IPS-NIHi7 (cell line): ENCODE results near the gene GAGE12J.
"Not testable (repeated sequence)": the region's sequence is repeated elsewhere in the genome, so short reads cannot be mapped to it uniquely, and the experiment has no call there.

ENCODE experiments used
- DNase-seq: peaks from one replicate; pipeline ENCODE4 v3.0.0; 2012; ENCODE audit warnings: mixed read lengths; ENCODE audit errors: extremely low spot score

Gene GAGE12J

DNA sequence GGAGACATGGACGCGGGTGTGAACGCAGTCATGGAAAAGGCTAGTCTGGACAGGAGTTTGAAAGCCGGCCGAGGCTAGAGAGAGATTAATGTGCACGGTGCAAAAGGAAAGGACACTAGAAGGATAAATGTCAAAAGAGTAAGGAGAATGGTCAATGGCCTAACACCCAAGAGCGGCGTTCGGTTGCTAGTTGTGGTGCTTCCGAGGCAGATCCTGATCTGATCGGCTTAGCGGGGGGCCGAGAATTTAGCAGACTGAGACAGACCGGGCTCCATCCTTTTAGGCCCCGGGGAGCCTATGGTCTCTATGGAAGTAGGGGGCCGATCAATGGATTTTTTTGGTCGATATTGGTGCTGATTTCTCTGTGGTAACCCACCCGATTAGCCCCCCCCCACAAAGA, 11.5 kb upstream of the GAGE12J start:
- DNase-seq: no peak

DNA sequence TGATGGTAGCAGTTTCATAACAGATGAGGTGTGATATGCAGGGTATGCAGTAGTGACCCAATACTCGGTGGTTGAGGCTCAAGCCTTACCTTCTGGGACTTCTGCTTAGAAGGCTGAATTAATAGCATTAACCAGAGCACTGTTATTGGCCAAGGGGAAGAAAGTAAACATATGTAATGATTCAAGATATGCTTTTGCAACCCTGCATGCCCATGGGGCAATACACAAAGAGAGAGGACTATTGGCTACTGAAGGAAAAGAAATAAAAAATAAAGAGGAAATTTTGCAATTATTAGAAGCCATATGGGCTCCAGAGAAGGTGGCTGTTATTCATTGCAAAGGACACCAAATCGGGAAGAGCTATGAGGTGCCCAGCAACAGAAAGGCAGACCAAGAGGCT, 9.7 kb upstream of the GAGE12J start:
- DNase-seq: no peak

DNA sequence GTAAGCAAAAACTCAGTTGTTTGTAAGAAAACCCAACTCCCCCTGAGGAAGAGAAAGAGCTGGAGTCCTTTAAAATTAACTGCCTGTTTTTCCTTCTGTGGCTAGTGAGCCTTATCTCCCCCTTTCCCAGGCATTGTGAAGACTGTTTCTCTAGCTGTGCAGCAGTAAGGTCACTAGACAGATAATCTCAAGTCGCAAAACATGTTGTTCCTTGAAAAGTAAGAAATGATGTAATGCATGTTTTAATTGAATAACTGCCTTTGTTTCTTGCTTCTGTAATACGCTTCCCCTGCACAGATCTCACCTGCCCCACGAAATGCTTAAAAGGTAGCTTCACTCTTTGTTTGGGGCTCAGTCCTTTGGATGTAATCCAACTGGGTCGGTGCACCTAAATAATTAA, 5.8 kb upstream of the GAGE12J start:
- no peak for DNase-seq

DNA sequence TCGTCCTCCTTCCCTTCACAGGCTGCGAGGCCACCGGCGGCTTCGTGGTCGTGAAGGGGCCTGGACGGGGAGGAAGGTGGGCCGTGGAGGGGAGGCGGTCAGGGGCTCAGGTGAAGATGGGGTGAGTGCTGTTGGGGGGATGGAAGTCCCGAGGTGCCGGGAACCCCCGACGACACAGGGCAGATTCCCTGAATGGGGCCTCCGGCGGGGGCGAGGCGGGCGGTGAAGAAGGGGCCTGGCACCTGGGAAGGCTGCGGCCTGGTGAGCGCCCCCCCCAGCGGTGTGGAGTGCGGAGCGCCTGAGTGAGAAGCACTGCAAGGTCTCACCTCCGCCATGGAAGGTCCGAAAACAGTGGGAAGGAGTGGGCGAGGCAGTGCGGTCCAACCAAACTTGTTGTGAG, 429 bp downstream of the GAGE12J start:
- DNase-seq: not testable (repeated sequence)

DNA sequence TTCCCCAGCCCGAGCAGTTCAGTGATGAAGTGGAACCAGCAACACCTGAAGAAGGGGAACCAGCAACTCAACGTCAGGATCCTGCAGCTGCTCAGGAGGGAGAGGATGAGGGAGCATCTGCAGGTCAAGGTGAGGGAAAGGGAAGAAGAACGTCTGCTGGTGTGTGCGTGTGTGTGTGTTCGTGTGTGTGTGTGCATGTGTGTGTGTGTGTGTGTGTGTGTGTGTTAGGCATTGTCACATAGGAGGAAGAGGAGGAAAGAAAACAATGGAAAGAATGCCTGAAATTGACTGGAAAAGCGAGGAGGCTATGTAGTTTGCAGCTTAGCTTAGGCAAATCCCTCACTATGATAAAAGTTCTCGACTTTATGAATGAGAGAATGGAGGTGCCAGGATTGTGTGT, 1.9 kb downstream of the GAGE12J start:
- not testable (repeated sequence) for DNase-seq

DNA sequence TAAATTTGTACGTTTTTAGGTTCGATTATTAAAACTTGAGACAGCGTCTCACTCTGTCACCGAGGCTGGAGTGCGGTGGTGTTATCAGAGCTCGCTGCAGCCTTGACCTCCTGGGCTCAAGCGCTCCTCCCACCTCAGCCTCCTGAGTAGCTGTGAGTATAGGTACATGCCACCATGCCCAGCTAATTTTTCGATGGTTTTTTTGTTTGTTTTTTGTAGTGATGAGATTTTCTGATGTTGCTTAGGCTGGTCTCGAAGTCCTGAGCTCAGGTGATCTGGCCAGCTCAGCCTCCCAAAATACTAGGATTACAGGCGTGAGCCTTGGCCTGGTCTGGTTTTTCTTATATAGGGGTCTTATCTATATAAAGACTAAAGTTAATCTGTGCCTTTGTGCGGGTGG, 8.6 kb downstream of the GAGE12J start:
- DNase-seq: not testable (repeated sequence)

DNA sequence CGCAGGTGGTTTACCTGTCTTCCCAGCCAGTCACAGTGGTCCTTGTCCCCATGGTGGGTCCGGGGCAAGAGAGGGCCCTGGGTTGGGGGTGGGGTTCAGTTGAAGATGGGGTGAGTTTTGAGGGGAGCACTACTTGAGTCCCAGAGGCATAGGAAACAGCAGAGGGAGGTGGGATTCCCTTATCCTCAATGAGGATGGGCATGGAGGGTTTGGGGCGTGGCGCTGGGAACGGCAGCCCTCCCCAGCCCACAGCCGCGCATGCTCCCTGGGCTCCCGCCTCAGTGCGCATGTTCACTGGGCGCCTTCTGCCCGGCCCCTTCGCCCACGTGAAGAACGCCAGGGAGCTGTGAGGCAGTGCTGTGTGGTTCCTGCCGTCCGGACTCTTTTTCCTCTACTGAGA, 9.4 kb downstream of the GAGE12J start, which contains the start of gene GAGE13:
GAGE13 (plus strand) TSS at position 301 of the 400 bp plus-strand sequence. CDS start 1,156 bp downstream, outside the sequence.
- not testable (repeated sequence) for DNase-seq

DNA sequence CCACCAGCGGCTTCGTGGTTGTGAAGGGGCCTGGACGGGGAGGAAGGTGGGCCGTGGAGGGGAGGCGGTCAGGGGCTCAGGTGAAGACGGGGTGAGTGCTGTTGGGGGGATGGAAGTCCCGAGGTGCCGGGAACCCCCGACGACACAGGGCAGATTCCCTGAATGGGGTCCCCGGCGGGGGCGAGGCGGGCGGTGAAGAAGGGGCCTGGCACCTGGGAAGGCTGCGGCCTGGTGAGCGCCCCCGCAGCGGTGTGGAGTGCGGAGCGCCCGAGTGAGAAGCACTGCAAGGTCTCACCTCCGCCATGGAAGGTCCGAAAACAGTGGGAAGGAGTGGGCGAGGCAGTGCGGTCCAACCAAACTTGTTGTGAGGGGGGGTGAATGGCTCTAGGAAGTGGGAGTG, 10.0 kb downstream of the GAGE12J start:
- DNase-seq: not testable (repeated sequence)

DNA sequence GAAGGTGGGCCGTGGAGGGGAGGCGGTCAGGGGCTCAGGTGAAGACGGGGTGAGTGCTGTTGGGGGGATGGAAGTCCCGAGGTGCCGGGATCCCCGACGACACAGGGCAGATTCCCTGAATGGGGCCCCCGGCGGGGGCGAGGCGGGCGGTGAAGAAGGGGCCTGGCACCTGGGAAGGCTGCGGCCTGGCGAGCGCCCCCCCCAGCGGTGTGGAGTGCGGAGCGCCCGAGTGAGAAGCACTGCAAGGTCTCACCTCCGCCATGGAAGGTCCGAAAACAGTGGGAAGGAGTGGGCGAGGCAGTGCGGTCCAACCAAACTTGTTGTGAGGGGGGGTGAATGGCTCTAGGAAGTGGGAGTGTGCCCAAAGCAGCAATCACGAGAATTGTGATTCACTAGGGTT, 19.6 kb downstream of the GAGE12J start:
- not testable (repeated sequence) for DNase-seq

DNA sequence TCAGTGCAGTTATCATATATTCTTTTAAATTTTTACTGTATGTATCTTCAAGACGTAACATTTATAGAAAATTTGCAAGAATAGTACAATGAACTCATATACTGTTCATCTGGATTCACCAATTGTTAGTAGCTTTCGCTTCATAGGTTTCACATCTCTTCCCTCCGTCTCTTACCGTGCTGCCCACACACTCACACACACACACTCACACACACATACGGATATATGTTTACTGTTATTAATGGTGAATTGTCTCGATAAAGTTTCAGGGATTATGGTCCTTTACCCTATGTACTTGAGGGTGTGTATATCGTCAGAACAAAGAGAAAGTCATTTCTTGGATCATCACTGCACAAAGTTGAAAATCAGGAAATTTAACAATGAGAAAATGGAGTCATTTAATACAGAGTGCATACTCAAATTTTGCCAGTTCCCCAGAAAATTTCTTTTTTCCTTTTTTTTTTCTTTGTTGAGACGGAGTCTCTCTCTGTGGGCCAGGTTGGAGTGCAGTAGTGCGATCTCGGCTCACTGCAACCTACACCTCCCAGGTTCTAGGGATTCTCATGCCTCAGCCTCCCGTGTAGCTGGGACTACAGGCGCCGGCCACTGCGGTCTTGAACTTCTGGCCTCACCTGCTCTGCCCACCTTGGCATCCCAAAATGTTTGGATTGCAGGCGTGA, 22.8 kb downstream of the GAGE12J start:
- DNase-seq: not testable (repeated sequence)

DNA sequence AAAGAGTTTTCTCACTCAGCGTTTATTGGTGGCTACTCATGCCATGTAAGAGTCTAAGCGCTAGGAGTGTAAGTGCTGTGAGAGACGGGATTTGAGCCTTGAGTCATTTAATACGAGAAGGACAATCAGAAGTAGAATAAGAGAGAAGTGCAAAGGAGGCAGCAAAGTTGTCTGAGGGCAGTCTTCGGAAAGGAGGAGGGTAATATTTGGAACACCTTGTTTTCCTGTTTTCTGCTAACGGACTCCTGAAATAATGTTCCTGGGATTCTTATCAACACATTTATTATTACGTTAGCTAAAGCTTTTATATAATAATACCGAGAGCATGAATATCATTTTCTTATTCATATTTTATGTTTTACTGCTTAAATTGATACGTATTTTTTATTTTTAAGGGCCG, 23.6 kb downstream of the GAGE12J start:
- DNase-seq: not testable (repeated sequence)

DNA sequence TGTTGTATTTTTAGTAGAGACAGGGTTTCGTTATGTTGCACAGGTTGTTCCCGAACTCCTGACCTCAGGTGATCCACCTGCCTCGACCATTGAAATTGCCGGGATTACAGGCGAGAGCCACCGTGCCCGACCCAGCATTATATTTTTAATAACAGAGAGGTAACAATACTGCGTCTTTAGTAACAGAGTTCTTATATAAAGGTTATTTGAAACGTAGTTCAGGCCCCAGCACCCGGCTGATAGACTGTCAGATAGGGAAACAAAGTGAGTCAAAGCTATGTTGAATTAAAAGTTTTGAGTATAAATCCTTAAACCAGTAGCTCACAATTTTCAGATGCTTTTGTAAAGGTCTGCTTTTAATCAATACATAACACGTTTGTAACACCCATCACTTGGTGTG, 24.3 kb downstream of the GAGE12J start:
- DNase-seq: not testable (repeated sequence)
